Measurements from ENCODE around the gene LYPD8. TPM values are rescaled to one million over a fixed set of nuclear protein-coding genes. Genes with fewer than 3 reads are reported as not detected.

Gene LYPD8
- total and polyA plus RNA-seq, 2 donors (not counting 3 experiments of a cell fraction or from before 2014, with no cell fraction given) = not detected

DNA sequence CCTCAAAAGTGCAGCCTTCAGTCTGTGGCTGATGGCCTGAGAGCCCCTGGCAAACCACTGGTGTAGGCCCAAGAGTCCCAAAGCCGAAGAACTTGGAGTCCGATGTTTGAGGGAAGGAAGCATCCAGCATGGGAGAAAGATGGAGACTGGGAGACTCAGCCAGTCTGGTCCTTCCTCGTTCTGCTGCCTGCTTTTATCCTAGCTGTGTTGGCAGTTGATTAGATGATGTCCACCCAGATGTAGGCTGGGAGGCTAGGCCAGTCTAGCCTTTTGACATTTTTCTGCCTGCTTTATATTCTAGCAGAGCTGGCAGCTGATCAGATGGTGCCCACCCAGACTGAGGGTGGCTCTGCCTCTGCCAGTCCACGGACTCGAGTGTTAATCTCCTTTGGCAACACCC lies 1.1 kb upstream of the LYPD8 start:
- Histone ChIP-seq H3K27ac (ENCODE audit: insufficient read depth, low read depth, low read length) (no peak overlapping the region), H3K4me3 (replicated peaks in 1 of 3; ENCODE audit: insufficient read depth in 1 of 3, low read depth in 1 of 3, low read length in 3 of 3) (no peak overlapping the region), H3K36me3 (ENCODE audit: control insufficient read depth in 2 of 2, extremely low read depth in 1 of 2, insufficient read depth in 2 of 2, low read length in 2 of 2) (no peaks in the 10 kb centered on the region), H3K79me2 (ENCODE audit: control insufficient read depth, insufficient read depth, low read length) (no peaks in the 10 kb centered on the region), H3K4me1 (ENCODE audit: control insufficient read depth, extremely low read depth, insufficient read depth, low read length) (no peaks in the 10 kb centered on the region), H2AFZ (ENCODE audit: low read depth, low read length) (no peak overlapping the region), H4K20me1 (replicated peaks; ENCODE audit: control insufficient read depth, extremely low read depth, insufficient read depth, low read length) (no peaks in the 10 kb centered on the region), H3K9me3 (replicated peaks; ENCODE audit: control insufficient read depth, insufficient read depth, low read length) (no peaks in the 10 kb centered on the region), H3K9me1 (replicated peaks; ENCODE audit: control insufficient read depth, extremely low read depth, insufficient read depth, low read length) (no peaks in the 10 kb centered on the region), H3K4me2 (ENCODE audit: insufficient read depth, low read length) (no peak overlapping the region), H3K27me3 (ENCODE audit: control insufficient read depth in 2 of 2, insufficient read depth in 2 of 2, low read length in 2 of 2) (no peaks in the 10 kb centered on the region), H3K9ac (replicated peaks; ENCODE audit: extremely low read depth, insufficient read depth, low read length) (no peak overlapping the region)
- intact Hi-C loops (cut with micrococcal nuclease) = no loop called here
- BruUV-seq (replicated peaks) = no TSS peak
- FAIRE-seq = no peak
- ChIA-PET POLR2A (no interaction called here), CTCF (no interaction called here)
- TF ChIP-seq GATA2 (IDR thresholded peaks at IDR 0.05; ENCODE audit: insufficient read depth, insufficient read length, low read depth, low read length) (no peak), MYC (IDR thresholded peaks at IDR 0.05; ENCODE audit: low read depth, low read length) (no peak), EZH2 (IDR thresholded peaks at IDR 0.05; ENCODE audit: borderline replicate concordance, low read depth, low read length, severe bottlenecking) (no peak), POLR2A (IDR thresholded peaks at IDR 0.05; ENCODE audit: low read depth, low read length) (no peak)
- TF ChIP-seq, protein P1, sequence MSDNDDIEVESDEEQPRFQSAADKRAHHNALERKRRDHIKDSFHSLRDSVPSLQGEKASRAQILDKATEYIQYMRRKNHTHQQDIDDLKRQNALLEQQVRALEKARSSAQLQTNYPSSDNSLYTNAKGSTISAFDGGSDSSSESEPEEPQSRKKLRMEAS (IDR thresholded peaks at IDR 0.05; ENCODE audit: insufficient read depth, insufficient read length) = no peak
- no peak for DNase-seq (ENCODE audit: low read depth, low spot score)
- dilution Hi-C loops (cut with MboI; ENCODE audit: extremely low pct_ligation_motif_present, low sequenced_read_pairs) = no loop called here

DNA sequence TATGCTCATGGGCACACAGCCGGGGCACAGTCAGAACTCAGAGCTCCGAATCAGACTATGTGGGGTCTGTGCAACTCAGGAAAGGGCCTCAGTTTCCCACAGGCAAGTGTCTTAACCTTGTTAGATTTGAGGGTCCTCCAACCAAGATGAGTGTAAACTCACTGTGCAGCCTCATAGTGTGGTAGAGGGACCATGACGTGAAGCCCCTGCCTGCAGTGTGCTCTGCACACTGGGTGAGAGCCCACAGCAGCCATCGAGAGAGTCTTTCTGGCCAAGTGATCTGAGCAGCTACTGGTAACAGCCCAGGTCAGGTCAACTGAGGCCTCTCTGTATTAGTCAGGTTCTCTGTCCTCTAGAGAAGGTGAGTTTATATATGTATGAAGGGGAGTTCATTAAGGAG lies 592 bp upstream of the LYPD8 start:
- DNase-seq (ENCODE audit: low read depth, low spot score) = no peak
- no peak overlapping the region for H3K9ac ChIP-seq (replicated peaks; ENCODE audit: extremely low read depth, insufficient read depth, low read length)
- TF ChIP-seq, protein P2, sequence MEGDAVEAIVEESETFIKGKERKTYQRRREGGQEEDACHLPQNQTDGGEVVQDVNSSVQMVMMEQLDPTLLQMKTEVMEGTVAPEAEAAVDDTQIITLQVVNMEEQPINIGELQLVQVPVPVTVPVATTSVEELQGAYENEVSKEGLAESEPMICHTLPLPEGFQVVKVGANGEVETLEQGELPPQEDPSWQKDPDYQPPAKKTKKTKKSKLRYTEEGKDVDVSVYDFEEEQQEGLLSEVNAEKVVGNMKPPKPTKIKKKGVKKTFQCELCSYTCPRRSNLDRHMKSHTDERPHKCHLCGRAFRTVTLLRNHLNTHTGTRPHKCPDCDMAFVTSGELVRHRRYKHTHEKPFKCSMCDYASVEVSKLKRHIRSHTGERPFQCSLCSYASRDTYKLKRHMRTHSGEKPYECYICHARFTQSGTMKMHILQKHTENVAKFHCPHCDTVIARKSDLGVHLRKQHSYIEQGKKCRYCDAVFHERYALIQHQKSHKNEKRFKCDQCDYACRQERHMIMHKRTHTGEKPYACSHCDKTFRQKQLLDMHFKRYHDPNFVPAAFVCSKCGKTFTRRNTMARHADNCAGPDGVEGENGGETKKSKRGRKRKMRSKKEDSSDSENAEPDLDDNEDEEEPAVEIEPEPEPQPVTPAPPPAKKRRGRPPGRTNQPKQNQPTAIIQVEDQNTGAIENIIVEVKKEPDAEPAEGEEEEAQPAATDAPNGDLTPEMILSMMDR (IDR thresholded peaks at IDR 0.05; ENCODE audit: extremely low read depth in 1 of 2, insufficient read depth in 1 of 2, low read depth in 1 of 2, low read length in 2 of 2) = no peak
- TF ChIP-seq POLR2AphosphoS5 (IDR thresholded peaks at IDR 0.05; ENCODE audit: insufficient read depth, low read depth, low read length) (no peak), JUN (IDR thresholded peaks at IDR 0.05; ENCODE audit: borderline replicate concordance, insufficient read depth, insufficient read length, low read depth) (no peak), EZH2 (IDR thresholded peaks at IDR 0.05; ENCODE audit: borderline replicate concordance, low read depth, low read length, severe bottlenecking) (no peak), GATA2 (IDR thresholded peaks at IDR 0.05; ENCODE audit: insufficient read depth, insufficient read length, low read depth, low read length) (no peak), MYC (IDR thresholded peaks at IDR 0.05; ENCODE audit: low read depth, low read length) (no peak), FOS (IDR thresholded peaks at IDR 0.05; ENCODE audit: borderline replicate concordance, insufficient read depth, low read length) (no peak), POLR2A (IDR thresholded peaks at IDR 0.05; ENCODE audit: low read depth, low read length) (no peak)
- TF ChIP-seq, protein P1 (IDR thresholded peaks at IDR 0.05; ENCODE audit: insufficient read depth, insufficient read length) = no peak
- dilution Hi-C loops (cut with MboI; ENCODE audit: extremely low pct_ligation_motif_present, low sequenced_read_pairs) = no loop called here
- no peak overlapping the region for H3K4me2 ChIP-seq (ENCODE audit: insufficient read depth, low read length)
- no peaks in the 10 kb centered on the region for H3K36me3 ChIP-seq (ENCODE audit: control insufficient read depth in 2 of 2, extremely low read depth in 1 of 2, insufficient read depth in 2 of 2, low read length in 2 of 2)
- no peaks in the 10 kb centered on the region for H4K20me1 ChIP-seq (replicated peaks; ENCODE audit: control insufficient read depth, extremely low read depth, insufficient read depth, low read length)
- no peak overlapping the region for H3K4me3 ChIP-seq (replicated peaks in 1 of 3; ENCODE audit: insufficient read depth in 1 of 3, low read depth in 1 of 3, low read length in 3 of 3)
- H3K4me1 ChIP-seq (ENCODE audit: control insufficient read depth, extremely low read depth, insufficient read depth, low read length) = no peaks in the 10 kb centered on the region
- no peaks in the 10 kb centered on the region for H3K9me1 ChIP-seq (replicated peaks; ENCODE audit: control insufficient read depth, extremely low read depth, insufficient read depth, low read length)
- H3K27ac ChIP-seq (ENCODE audit: insufficient read depth, low read depth, low read length) = no peak overlapping the region
- H3K9me3 ChIP-seq (replicated peaks; ENCODE audit: control insufficient read depth, insufficient read depth, low read length) = no peaks in the 10 kb centered on the region
- BruUV-seq (replicated peaks) = no TSS peak
- H2AFZ ChIP-seq (ENCODE audit: low read depth, low read length) = no peak overlapping the region
- no peaks in the 10 kb centered on the region for H3K79me2 ChIP-seq (ENCODE audit: control insufficient read depth, insufficient read depth, low read length)
- intact Hi-C loops (cut with micrococcal nuclease) = no loop called here
- no peaks in the 10 kb centered on the region for H3K27me3 ChIP-seq (ENCODE audit: control insufficient read depth in 2 of 2, insufficient read depth in 2 of 2, low read length in 2 of 2)
- CTCF ChIA-PET = no interaction called here
- POLR2A ChIA-PET = no interaction called here
- FAIRE-seq = no peak

Measured in endothelial cell of umbilical vein (primary cell).